ENCODE data around the gene SAMD11.
"Not testable (repeated sequence)": the region's sequence is repeated elsewhere in the genome, so short reads cannot be mapped to it uniquely, and the experiment has no call there.

Gene SAMD11

DNA sequence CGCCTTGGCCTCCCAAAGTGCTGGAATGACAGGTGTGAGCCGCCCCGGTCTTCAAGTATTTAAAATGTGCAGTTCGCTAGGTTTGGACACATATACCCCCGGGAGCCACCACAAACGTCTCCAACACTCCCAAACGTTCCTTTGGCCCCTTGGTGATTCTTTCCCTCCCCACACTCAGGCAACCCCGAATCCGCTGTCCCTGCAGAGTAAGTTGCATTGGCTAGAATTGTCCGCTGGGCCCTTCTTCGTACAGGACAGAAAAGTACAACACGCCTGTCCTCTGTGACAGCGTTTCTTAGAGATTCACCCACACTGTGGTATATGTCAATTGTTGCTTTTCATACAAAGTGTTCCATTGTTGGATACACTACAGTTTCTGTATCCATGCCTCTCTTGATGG, 61.4 kb downstream of the SAMD11 start:
- Histone ChIP-seq H3K9ac (ENCODE audit: low read depth in 1 of 2, low read length in 2 of 2) (no peak overlapping the region), H3K27me3 (ENCODE audit: control insufficient read depth in 1 of 2, insufficient read depth in 2 of 2, low read length in 2 of 2) (peaks cover 14 to 30% of the 10 kb centered on the region in 2 donors), H3K36me3 (ENCODE audit: control insufficient read depth in 1 of 2, insufficient read depth in 2 of 2, low read length in 2 of 2) (no peaks in the 10 kb centered on the region), H3K4me1 (ENCODE audit: control insufficient read depth in 1 of 2, insufficient read depth in 2 of 2, low read length in 2 of 2) (no peaks in the 10 kb centered on the region), H3K27ac (ENCODE audit: low read depth, low read length) (no peak overlapping the region), H3K9me3 (ENCODE audit: control insufficient read depth in 1 of 2, low read length in 2 of 2) (no peaks in the 10 kb centered on the region), H3K4me3 (ENCODE audit: low read depth in 1 of 2, low read length in 2 of 2) (no peak overlapping the region)

- H3K9ac ChIP-seq (ENCODE audit: low read depth in 1 of 2, low read length in 2 of 2); H3K27ac ChIP-seq (ENCODE audit: low read depth, low read length); H3K9me3 ChIP-seq (ENCODE audit: control insufficient read depth in 1 of 2, low read length in 2 of 2); H3K36me3 ChIP-seq (ENCODE audit: control insufficient read depth in 1 of 2, insufficient read depth in 2 of 2, low read length in 2 of 2); H3K4me1 ChIP-seq (ENCODE audit: control insufficient read depth in 1 of 2, insufficient read depth in 2 of 2, low read length in 2 of 2); H3K4me3 ChIP-seq (ENCODE audit: low read depth in 1 of 2, low read length in 2 of 2): not testable (repeated sequence)
- peaks cover 5 to 13% of the 10 kb centered on the region in 2 donors for H3K27me3 ChIP-seq (ENCODE audit: control insufficient read depth in 1 of 2, insufficient read depth in 2 of 2, low read length in 2 of 2)
Observed at GRCh38 chr1:988061-988460, 64.3 kb downstream of the SAMD11 start.

- not testable (repeated sequence) for H3K27me3 ChIP-seq (ENCODE audit: control insufficient read depth in 1 of 2, insufficient read depth in 2 of 2, low read length in 2 of 2); H3K9me3 ChIP-seq (ENCODE audit: control insufficient read depth in 1 of 2, low read length in 2 of 2); H3K4me3 ChIP-seq (ENCODE audit: low read depth in 1 of 2, low read length in 2 of 2); H3K27ac ChIP-seq (ENCODE audit: low read depth, low read length); H3K4me1 ChIP-seq (ENCODE audit: control insufficient read depth in 1 of 2, insufficient read depth in 2 of 2, low read length in 2 of 2); H3K36me3 ChIP-seq (ENCODE audit: control insufficient read depth in 1 of 2, insufficient read depth in 2 of 2, low read length in 2 of 2); H3K9ac ChIP-seq (ENCODE audit: low read depth in 1 of 2, low read length in 2 of 2)
Observed at GRCh38 chr1:991275-991674, 67.6 kb downstream of the SAMD11 start.

- Histone ChIP-seq H3K4me1 (ENCODE audit: control insufficient read depth in 1 of 2, insufficient read depth in 2 of 2, low read length in 2 of 2) (no peaks in the 10 kb centered on the region), H3K27me3 (ENCODE audit: control insufficient read depth in 1 of 2, insufficient read depth in 2 of 2, low read length in 2 of 2) (peaks cover 0 to 5% of the 10 kb centered on the region in 2 donors), H3K36me3 (ENCODE audit: control insufficient read depth in 1 of 2, insufficient read depth in 2 of 2, low read length in 2 of 2) (no peaks in the 10 kb centered on the region), H3K9me3 (ENCODE audit: control insufficient read depth in 1 of 2, low read length in 2 of 2) (peaks cover 4 to 5% of the 10 kb centered on the region in 2 donors), H3K9ac (ENCODE audit: low read depth in 1 of 2, low read length in 2 of 2) (no peak overlapping the region), H3K27ac (ENCODE audit: low read depth, low read length) (no peak overlapping the region), H3K4me3 (ENCODE audit: low read depth in 1 of 2, low read length in 2 of 2) (no peak overlapping the region)
Observed at GRCh38 chr1:991895-992294, 68.2 kb downstream of the SAMD11 start.

- H3K27me3 ChIP-seq (ENCODE audit: control insufficient read depth in 1 of 2, insufficient read depth in 2 of 2, low read length in 2 of 2), result peaks cover 4 to 10% of the 10 kb centered on the region in 2 donors
- H3K9ac ChIP-seq (ENCODE audit: low read depth in 1 of 2, low read length in 2 of 2), result no peak overlapping the region
- H3K27ac ChIP-seq (ENCODE audit: low read depth, low read length), result no peak overlapping the region
- no peaks in the 10 kb centered on the region for H3K4me1 ChIP-seq (ENCODE audit: control insufficient read depth in 1 of 2, insufficient read depth in 2 of 2, low read length in 2 of 2)
- no peaks in the 10 kb centered on the region for H3K36me3 ChIP-seq (ENCODE audit: control insufficient read depth in 1 of 2, insufficient read depth in 2 of 2, low read length in 2 of 2)
- H3K4me3 ChIP-seq (ENCODE audit: low read depth in 1 of 2, low read length in 2 of 2), result no peak overlapping the region
- peaks cover 4 to 5% of the 10 kb centered on the region in 2 donors for H3K9me3 ChIP-seq (ENCODE audit: control insufficient read depth in 1 of 2, low read length in 2 of 2)
Observed at GRCh38 chr1:992362-992761, 68.6 kb downstream of the SAMD11 start.

GRCh38 chr1:993379-993995, 69.8 kb downstream of the SAMD11 start:
- no peaks in the 10 kb centered on the region for H3K4me1 ChIP-seq (ENCODE audit: control insufficient read depth in 1 of 2, insufficient read depth in 2 of 2, low read length in 2 of 2)
- no peak overlapping the region for H3K27ac ChIP-seq (ENCODE audit: low read depth, low read length)
- H3K4me3 ChIP-seq (ENCODE audit: low read depth in 1 of 2, low read length in 2 of 2), result no peak overlapping the region
- H3K9me3 ChIP-seq (ENCODE audit: control insufficient read depth in 1 of 2, low read length in 2 of 2), result peaks cover 4 to 5% of the 10 kb centered on the region in 2 donors
- no peak overlapping the region for H3K9ac ChIP-seq (ENCODE audit: low read depth in 1 of 2, low read length in 2 of 2)
- H3K36me3 ChIP-seq (ENCODE audit: control insufficient read depth in 1 of 2, insufficient read depth in 2 of 2, low read length in 2 of 2), result no peaks in the 10 kb centered on the region
- peaks cover 8 to 21% of the 10 kb centered on the region in 2 donors for H3K27me3 ChIP-seq (ENCODE audit: control insufficient read depth in 1 of 2, insufficient read depth in 2 of 2, low read length in 2 of 2)
